ENCODE measurements around the gene CHCHD10.

Gene CHCHD10

DNA sequence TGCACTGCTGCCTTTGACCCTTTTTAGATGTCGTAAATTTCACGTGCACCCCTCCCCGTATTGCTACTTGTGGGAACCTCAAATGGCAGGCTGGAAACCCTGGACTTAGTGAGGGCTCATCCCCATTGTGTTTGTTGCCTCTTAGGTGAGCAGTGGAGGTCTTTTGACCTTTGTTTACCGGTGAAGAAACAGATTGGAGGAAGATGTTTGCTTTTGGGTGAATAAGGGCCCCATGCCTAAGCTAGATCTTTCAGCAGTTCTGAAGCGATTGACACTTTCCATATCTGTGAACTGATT is 19.8 kb upstream of the CHCHD10 start:
- no peak for DNase-seq

DNA sequence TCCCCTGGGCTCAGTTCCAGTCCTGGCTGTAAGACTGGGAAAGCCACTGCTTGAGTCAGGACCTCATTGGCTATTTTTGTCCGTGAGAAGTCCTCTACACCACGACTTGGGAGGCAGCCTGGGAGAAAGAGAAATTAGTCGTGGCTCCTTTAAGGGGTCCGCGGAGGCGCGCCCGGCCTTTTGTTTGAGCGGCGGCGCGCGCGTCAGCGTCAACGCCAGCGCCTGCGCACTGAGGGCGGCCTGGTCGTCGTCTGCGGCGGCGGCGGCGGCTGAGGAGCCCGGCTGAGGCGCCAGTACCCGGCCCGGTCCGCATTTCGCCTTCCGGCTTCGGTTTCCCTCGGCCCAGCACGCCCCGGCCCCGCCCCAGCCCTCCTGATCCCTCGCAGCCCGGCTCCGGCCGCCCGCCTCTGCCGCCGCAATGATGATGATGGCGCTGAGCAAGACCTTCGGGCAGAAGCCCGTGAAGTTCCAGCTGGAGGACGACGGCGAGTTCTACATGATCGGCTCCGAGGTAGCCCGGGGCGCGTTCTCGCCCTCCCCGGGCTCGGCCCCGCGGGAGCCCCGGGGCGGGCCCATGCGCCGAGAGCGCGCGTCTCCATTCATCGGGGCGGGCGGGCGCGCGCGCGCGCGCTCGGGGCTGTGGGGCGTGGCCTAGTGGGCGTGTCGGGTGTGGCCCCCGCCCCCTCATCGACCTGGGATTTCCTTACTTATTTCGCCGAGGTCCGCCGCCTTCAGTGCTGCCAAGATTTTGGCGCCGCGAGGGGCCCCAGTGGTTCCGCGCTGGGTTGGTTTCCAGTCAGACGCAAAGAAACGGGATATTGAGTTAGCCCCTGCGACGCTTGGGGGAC is 19.2 kb upstream of the CHCHD10 start, which contains the start of gene SMARCB1:
SMARCB1 (plus strand) TSS at position 215 of the 848 bp plus-strand sequence; CDS start at position 419, 204 bp downstream.
- DNase-seq = peak; percentile 63

DNA sequence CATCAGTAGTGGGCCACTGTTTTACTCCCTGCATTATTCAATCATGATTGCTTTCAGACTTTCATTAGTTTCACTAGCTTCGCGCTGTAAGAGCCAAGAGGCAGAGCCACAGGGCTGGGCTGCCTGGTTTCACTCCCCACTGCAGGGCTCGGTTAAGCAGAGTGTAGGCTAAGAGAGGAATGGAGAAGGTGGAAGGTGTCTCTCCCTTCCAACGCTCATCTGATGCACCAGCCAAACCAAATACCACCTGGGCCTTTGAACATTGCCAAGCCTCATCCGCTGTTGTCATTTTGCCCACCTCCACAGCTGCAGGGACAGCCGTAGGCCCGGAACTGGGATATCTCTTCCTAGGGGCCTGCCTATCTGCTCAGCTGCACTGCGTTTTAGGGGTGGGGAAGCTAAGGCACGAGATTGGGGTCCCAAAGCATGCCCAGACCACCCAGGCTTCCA is 18.5 kb upstream of the CHCHD10 start:
- no peak for DNase-seq

DNA sequence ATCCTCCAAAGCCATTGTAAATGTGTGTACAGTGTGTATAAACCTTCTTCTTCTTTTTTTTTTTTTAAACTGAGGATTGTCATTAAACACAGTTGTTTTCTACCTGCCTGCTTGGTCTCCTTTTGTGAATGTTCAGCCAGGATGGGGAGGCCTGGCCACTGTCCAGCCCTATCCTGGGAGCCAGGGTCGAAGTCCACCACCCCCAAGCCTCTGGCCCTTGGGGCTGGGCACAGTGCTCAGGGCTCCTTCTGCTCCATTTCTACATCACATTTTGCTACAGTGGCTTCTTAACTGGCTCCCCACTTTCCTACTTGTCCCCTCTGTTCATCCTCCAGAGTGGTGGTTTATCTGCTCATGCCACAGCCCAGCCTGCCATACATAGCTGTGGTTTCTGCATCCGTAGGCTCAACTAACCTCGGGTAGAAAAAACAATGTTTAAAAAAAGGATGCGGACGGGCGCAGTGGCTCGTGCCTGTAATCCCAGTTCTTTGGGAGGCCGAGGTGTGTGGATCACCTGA is 16.5 kb upstream of the CHCHD10 start:
- DNase-seq = no peak

DNA sequence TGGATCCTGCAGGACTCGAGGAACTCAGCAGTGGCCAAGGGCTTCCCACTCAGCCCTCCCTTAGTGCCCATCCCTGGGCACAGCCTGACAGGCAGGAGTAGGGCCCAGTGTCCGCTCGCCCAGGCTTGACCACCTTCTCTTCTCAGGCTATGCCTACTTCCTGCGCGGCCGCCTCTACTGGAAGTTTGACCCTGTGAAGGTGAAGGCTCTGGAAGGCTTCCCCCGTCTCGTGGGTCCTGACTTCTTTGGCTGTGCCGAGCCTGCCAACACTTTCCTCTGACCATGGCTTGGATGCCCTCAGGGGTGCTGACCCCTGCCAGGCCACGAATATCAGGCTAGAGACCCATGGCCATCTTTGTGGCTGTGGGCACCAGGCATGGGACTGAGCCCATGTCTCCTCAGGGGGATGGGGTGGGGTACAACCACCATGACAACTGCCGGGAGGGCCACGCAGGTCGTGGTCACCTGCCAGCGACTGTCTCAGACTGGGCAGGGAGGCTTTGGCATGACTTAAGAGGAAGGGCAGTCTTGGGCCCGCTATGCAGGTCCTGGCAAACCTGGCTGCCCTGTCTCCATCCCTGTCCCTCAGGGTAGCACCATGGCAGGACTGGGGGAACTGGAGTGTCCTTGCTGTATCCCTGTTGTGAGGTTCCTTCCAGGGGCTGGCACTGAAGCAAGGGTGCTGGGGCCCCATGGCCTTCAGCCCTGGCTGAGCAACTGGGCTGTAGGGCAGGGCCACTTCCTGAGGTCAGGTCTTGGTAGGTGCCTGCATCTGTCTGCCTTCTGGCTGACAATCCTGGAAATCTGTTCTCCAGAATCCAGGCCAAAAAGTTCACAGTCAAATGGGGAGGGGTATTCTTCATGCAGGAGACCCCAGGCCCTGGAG is 15.7 kb upstream of the CHCHD10 start:
- no peak for DNase-seq

DNA sequence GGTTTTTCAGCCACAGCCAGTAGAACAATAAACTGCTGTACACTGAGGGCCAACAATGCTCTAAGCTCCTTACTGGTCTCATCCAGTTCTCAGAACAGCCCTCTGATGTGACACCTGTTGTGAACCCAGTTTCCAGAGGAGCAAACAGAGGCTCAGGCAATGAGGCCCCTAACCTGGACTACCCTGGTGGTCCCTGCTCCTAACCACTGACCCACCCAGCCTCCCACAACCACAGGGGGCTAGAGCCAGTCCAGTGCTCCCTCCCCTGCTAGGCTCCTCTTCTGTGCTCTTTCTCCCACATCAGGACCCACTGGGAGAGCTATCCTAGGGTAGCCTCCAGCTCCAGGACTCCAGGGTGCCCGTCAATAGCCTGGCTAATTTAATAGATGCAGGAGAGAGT is 14.9 kb upstream of the CHCHD10 start:
- no peak for DNase-seq

DNA sequence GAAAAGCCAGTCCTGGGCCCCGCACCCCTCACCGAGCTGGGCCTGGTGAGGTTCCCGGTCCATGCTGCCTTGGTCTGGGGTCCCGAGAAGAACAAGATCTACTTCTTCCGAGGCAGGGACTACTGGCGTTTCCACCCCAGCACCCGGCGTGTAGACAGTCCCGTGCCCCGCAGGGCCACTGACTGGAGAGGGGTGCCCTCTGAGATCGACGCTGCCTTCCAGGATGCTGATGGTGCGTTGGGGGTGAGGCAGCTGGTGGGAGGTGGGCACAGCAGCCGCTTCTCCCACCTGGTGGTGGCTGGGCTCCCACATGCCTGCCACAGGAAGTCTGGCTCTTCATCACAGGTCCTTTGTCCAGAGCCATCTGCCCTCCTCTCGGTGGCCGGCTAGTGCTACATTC is 14.5 kb upstream of the CHCHD10 start:
- DNase-seq = no peak

DNA sequence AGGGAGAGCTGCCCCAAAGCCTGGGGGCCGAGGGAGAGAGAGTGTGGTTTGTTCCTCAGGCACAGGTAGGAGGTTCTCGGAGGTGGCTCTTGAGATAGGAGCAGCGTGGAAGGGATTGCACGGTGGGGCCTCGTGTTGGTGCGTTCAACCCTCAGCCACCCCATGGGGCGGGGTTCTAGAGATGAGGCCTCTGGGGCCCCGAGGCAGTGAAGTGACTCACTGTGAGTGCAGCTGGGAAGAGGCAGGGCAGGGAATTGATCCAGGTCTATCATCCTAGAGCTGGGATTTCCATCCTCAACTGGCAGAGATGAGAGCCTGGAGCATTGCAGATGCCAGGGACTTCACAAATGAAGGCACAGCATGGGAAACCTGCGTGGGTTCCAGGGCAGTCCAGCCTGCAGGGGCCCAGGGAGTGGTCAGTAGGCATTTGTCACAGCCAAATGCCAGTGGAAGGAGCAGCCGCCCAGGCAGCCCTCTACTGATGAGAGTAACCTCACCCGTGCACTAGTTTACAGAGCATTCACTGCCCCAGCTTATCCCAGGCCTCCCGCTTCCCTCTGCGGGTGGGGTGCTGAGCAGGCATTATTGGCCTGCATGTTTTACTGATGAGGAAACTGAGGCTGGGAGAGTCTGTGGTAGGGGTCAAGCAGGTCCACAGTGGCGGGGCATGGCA is 13.9 kb upstream of the CHCHD10 start:
- DNase-seq = no peak

DNA sequence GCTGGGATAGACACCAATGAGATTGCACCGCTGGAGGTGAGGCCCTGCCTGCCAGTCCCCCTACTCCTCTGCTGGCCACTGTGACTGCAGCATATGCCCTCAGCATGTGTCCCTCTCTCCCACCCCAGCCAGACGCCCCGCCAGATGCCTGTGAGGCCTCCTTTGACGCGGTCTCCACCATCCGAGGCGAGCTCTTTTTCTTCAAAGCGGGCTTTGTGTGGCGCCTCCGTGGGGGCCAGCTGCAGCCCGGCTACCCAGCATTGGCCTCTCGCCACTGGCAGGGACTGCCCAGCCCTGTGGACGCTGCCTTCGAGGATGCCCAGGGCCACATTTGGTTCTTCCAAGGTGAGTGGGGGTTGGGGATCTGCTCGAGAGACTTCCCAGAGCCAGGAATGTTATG is 13.3 kb upstream of the CHCHD10 start:
- DNase-seq = no peak

DNA sequence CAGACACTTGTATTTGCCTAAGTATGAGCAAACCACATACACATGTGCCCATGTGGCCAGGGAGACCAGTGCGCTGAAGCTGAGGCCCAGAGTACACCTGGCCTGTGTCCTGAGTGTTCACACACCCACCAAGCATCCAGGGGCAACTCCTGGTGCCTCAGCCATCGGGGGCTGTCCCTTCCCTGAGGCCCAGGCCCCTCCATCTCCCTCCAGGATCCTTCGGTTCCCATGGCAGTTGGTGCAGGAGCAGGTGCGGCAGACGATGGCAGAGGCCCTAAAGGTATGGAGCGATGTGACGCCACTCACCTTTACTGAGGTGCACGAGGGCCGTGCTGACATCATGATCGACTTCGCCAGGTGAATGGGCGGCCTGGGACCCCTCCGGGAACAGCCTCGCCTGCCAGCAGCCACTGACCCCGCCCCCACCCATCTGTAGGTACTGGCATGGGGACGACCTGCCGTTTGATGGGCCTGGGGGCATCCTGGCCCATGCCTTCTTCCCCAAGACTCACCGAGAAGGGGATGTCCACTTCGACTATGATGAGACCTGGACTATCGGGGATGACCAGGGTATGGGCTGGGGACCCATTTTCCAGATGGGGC is 12.5 kb upstream of the CHCHD10 start:
- no peak for DNase-seq

DNA sequence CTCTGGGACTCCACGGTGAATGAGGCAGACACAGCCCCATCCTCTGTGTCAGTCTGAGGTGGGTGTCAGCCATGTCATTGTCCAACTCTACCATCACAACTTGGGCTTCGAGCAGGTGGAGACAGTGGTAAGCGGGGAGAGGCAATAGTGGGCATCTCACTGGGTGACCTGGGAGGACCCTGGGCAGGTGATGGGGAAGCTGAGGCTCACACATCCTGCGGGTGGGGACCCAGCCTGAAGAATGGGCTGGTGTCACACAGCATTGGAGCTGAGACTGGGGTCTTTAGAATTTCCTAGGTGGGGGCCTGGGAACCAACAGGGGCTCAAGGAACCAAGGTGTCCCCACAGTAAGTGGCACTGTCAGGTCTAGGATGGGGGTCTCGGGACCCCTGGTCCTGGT is 12.0 kb upstream of the CHCHD10 start:
- no peak for DNase-seq

DNA sequence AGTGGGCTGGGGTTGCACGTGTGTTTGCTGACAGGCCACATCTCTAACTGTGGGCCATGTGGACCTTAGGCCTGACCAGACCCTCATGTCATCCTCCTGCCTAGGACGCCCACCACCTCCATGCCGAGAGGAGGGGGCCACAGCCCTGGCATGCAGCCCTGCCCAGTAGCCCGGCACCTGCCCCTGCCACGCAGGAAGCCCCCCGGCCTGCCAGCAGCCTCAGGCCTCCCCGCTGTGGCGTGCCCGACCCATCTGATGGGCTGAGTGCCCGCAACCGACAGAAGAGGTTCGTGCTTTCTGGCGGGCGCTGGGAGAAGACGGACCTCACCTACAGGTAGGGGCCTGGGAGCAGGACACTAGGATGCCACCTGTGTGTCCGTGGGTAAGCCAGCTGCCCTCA is 11.3 kb upstream of the CHCHD10 start:
- no peak for DNase-seq

DNA sequence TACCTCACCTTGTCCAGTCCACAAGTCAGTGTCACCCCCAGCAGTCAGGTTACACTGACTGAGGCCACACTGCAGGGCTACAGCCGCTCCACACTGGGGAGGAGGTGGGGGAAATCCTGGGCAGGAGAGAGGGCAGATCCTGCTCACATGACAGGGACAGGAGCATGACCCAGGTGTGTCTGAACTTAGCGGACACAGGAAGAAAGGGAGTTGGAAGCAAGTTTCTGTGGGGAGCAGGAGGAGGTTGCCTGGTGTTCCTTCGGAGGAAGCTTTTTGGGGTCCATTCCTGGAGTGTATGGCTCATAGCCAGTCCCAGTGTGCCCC is 10.8 kb upstream of the CHCHD10 start:
- no peak for DNase-seq

DNA sequence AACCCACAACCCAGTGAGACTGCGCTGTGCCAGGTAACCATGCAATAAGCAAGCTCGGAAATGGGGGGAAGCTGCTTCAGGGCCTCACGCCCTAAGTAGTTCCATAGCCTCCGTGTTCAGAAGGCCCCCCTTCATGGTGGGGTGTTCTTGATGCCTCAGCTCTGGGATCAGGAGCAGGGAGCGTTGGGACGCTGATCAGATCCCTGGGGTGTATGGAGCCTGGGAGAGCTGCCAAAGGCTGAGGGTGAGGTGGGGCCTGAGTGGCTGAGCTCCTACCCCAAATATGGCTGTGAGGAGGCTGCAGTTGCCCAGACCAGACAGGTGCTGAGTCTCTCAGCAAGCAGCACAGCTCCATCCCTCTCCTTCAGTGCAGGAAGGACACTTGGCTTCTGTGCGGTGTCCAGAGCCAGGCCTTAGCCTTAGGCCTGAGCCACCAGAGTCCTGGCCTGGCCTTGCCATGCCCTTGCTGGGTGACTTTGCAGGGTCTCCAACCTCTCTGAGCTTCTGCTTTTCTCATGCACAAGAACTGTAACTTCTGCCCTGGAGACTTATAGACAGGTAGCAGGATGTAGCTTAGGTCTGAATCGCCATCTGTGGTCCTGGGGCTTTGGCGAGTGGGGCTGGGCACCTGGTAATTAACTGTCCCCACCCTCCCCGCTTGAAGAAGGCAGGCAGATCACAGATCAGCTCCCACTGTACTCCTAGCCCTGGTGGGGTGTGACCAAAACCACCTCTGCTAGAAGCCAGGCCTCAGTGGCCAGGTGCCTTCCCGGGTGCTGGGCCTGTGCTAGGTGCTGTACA is 10.2 kb upstream of the CHCHD10 start:
- DNase-seq = no peak

DNA sequence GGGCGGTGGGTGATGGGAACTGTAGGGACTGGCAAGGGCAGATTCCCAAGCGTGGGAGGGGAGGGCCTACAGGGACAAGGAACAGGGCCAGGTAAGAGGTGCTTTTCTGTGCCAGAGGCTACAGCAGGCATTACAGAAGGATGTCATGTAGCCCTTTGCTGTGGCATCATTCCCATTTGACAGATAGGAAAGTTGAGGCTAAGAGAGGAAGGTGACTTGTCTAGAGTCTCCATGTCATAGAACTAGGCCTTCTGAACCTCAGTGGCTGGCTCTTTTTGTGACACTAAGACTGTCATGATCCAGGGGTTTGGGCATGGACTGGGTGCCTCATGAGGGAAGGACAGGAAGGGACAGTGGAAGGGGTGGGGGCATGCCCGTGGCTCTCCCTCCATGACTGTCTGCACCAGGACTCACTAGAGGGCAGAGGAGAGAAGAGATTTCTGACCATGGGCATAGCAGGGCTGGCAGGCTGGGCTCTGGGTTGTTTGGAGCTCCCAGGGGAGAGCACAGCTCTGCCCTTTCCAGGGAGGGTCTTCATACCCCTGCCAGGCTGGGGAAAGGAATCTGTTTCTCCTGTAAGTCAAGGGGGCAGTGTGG is 8.1 kb upstream of the CHCHD10 start:
- no peak for DNase-seq

DNA sequence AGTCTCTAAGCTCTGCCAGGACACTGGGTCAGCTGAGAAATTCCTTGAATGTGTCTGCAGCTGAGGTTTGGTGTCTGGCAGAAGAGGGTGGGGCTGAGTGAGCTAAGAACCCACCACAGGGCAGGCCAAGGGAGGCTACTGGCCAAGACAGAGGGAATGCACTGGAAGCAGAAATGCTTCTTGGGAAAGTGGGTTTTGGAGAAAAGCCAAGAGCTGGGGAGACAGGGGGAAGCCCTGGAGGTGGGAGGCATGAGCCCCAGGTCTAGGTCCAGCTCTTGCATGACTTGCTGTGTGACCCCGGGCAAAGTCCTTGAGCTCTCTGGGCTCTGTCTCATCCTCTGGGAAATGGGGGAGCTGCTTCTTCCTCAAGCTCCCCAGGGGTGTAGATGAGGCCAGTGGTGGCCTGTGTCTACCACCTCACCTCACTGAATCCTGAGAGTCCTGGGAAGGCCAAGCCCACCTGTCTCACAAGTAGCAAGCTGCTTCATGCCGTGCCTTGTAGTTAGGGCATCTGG is 7.2 kb upstream of the CHCHD10 start:
- no peak for DNase-seq

DNA sequence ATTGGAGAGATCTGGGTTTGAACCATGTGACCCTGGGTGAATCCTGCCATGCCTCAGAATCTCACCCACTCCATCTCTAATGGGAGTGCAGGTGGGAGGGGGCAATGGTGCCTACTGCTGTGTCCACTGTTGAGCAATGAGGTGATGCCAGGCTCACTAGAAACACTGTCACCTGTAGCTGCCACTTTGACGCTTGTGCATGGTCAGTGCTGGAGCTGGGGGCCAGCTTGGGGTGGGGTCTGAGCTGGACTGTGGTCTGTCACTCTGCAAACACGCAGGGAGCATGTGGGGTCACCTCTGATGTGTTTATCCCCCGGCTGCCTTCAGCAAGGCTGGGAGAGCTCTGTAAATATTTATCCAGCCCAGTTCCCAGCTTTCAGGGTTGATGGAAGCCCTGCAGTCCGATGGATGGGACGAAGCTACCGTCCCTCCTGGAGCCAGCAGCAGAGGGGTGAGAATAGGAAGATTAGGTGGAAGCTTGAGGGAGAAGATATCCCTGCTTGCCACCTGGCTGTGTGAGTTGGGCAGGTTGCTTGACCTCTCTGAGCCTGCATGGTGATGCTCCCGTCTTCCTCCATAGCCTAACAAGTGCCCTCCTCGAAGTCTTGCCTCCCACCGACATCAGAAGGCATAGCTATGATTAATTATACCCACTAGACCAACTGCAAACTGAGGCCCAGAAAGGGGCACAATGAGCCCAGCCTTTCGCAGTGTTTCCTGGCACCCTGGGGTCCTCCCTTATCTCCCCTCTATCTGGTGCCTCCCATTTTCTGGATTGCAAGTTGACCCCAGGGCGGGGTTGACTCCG is 6.5 kb upstream of the CHCHD10 start:
- DNase-seq = no peak

DNA sequence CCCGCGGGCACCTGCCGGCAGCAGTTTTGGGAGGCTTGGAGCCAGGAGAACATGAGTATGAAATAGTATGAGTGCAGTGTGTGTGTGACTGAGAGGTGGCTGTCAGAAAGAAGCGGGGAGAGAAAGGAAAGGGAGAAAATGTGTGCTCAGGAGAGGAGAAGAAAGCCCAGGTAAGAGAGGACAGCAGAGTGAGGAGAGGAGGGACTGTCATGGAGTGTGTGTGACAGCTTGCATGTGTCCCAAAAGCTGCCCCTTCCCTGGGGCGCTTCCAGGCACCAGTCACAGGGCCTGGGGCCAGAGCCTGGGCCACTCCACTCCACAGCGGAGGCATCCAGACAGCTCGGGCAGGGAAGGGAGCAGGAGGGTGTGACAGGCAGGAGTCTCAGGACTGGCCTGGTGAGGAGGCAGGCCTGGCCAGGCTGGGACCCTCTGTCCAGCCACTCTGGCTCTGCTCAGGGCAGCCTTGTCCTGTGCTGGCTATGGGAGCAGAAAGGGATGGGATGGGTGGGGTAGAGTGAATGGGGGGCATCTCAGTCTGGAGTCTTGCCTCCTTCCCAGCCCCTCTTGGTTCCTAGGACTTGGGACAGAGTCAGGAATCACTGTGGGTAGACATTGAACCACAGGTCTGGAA is 5.8 kb upstream of the CHCHD10 start:
- no peak for DNase-seq

DNA sequence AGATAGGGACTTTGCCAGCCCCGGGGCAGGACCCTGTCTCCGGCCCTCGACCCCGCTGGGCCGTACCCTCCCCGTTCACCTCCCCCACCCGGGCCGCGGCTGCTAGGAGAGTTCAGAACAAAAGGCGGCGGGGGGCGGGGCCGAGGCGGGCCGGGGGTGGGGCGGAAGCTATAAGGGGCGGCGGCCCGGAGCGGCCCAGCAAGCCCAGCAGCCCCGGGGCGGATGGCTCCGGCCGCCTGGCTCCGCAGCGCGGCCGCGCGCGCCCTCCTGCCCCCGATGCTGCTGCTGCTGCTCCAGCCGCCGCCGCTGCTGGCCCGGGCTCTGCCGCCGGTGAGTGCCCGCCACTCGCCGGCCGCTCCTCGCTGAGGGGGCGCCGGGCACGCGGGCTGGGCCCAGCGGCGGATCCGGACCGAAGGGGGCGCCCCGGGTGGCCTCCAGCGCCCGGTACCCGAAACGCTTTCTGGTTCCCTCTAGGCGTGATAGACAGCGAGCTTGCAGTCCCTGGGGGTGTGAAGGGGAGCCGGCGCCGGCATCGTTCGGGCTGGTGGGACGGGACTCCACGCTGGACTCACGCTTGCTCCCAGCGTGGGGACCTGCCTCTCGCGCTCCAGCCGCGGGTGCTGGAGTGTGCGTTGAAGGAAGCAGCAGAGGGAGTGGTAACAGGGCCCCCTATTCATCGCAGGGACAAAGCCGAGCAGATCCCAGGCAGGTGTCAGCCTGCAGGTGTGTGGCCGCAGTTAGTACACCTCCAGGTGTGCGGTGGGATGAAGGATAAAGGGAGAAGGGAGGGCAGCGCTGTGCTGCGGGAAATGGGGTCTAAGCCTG is 5.1 kb upstream of the CHCHD10 start, which contains the start of gene MMP11:
MMP11 (plus strand) TSS at position 201 of the 825 bp plus-strand sequence; CDS start at position 223, 22 bp downstream.
- DNase-seq = no peak
